Measurements from ENCODE around the gene ABCB1. TPM values are rescaled to one million over a fixed set of nuclear protein-coding genes. Genes with fewer than 3 reads are reported as not detected.

ABCB1 gene
- polyA plus RNA-seq, 1 donor from 2014 or later: 1.6 TPM

- Histone ChIP-seq H4K20me1 (ENCODE audit: insufficient read depth) (no peaks in the 10 kb centered on the region), H3K27ac (ENCODE audit: low read length) (no peak overlapping the region), H3K9ac (ENCODE audit: low read length) (no peak overlapping the region), H3K4me2 (ENCODE audit: low read length) (no peak overlapping the region), H3F3A (ENCODE audit: insufficient read depth, low read length, poor library complexity, severe bottlenecking) (no peaks in the 10 kb centered on the region), H3K9me2 (ENCODE audit: insufficient read depth, low read length) (no peaks in the 10 kb centered on the region), H3K36me3 (ENCODE audit: insufficient read depth, low read length) (no peaks in the 10 kb centered on the region), H3K4me3 (ENCODE audit: low read length) (no peak overlapping the region), H3K9me3 (ENCODE audit: low read length) (no peaks in the 10 kb centered on the region), H2AFZ (ENCODE audit: low read depth, low read length) (no peak overlapping the region), H3K79me2 (replicated peaks; ENCODE audit: insufficient read depth, low read length) (peaks cover 12% of the 10 kb centered on the region), H3K27me3 (ENCODE audit: insufficient read depth, low read depth, low read length) (no peaks in the 10 kb centered on the region)
- TF ChIP-seq EP300 (conservative IDR thresholded peaks at IDR 0.05; ENCODE audit: poor library complexity, severe bottlenecking) (no peak), TAF1 (IDR thresholded peaks at IDR 0.05; ENCODE audit: low read depth) (no peak), RAD21 (conservative IDR thresholded peaks at IDR 0.05) (no peak), MXI1 (conservative IDR thresholded peaks at IDR 0.05; ENCODE audit: poor library complexity, severe bottlenecking) (no peak), CTCF (IDR thresholded peaks at IDR 0.05; ENCODE audit: poor library complexity, severe bottlenecking) (no peak), SMC3 (conservative IDR thresholded peaks at IDR 0.05; ENCODE audit: poor library complexity) (no peak), POLR2AphosphoS5 (IDR thresholded peaks at IDR 0.05) (no peak), REST (IDR thresholded peaks at IDR 0.05; ENCODE audit: borderline replicate concordance) (no peak), EZH2 (IDR thresholded peaks at IDR 0.05; ENCODE audit: borderline replicate concordance, insufficient read depth, low read length, poor library complexity, severe bottlenecking) (no peak)
Observed at GRCh38 chr7:87625101-87625500, 24.4 kb upstream of the ABCB1 start.

- TF ChIP-seq MXI1 (conservative IDR thresholded peaks at IDR 0.05; ENCODE audit: poor library complexity, severe bottlenecking): no peak
- no peak for TF ChIP-seq SMC3 (conservative IDR thresholded peaks at IDR 0.05; ENCODE audit: poor library complexity)
- TF ChIP-seq REST (IDR thresholded peaks at IDR 0.05; ENCODE audit: borderline replicate concordance): no peak
- TF ChIP-seq TAF1 (IDR thresholded peaks at IDR 0.05; ENCODE audit: low read depth): no peak
- no peak for TF ChIP-seq POLR2AphosphoS5 (IDR thresholded peaks at IDR 0.05)
- no peak for TF ChIP-seq EZH2 (IDR thresholded peaks at IDR 0.05; ENCODE audit: borderline replicate concordance, insufficient read depth, low read length, poor library complexity, severe bottlenecking)
- TF ChIP-seq RAD21 (conservative IDR thresholded peaks at IDR 0.05): no peak
- TF ChIP-seq EP300 (conservative IDR thresholded peaks at IDR 0.05; ENCODE audit: poor library complexity, severe bottlenecking): no peak
- TF ChIP-seq CTCF (IDR thresholded peaks at IDR 0.05; ENCODE audit: poor library complexity, severe bottlenecking): no peak
- Histone ChIP-seq H3F3A (ENCODE audit: insufficient read depth, low read length, poor library complexity, severe bottlenecking) (no peaks in the 10 kb centered on the region), H3K27me3 (ENCODE audit: insufficient read depth, low read depth, low read length) (no peaks in the 10 kb centered on the region), H4K20me1 (ENCODE audit: insufficient read depth) (no peaks in the 10 kb centered on the region), H3K4me2 (ENCODE audit: low read length) (no peak overlapping the region), H3K9ac (ENCODE audit: low read length) (no peak overlapping the region), H3K9me3 (ENCODE audit: low read length) (no peaks in the 10 kb centered on the region), H3K79me2 (replicated peaks; ENCODE audit: insufficient read depth, low read length) (peaks cover 8% of the 10 kb centered on the region), H3K9me2 (ENCODE audit: insufficient read depth, low read length) (no peaks in the 10 kb centered on the region), H3K36me3 (ENCODE audit: insufficient read depth, low read length) (no peaks in the 10 kb centered on the region), H3K4me3 (ENCODE audit: low read length) (no peak overlapping the region), H2AFZ (ENCODE audit: low read depth, low read length) (no peak overlapping the region), H3K27ac (ENCODE audit: low read length) (no peak overlapping the region)
Observed at GRCh38 chr7:87624628-87625027, 23.9 kb upstream of the ABCB1 start.

All from neural cell (in vitro differentiated cells).